ENCODE data around the gene TRPM2.

The TRPM2 gene

GRCh38 chr21:44425895-44426662 is 72.7 kb downstream of the TRPM2 start:
- no peak overlapping the region for H3K4me3 ChIP-seq (ENCODE audit: low read depth, low read length)
- TF ChIP-seq CTCF (IDR thresholded peaks at IDR 0.05; ENCODE audit: borderline replicate concordance, insufficient read depth, low read depth, low read length): no peak

- no peak overlapping the region for H3K4me3 ChIP-seq (ENCODE audit: low read depth, low read length)
- no peak for TF ChIP-seq CTCF (IDR thresholded peaks at IDR 0.05; ENCODE audit: borderline replicate concordance, insufficient read depth, low read depth, low read length)
Observed at GRCh38 chr21:44426663-44427191, 73.3 kb downstream of the TRPM2 start.

GRCh38 chr21:44427241-44428120 is 74.1 kb downstream of the TRPM2 start:
- no peak overlapping the region for H3K4me3 ChIP-seq (ENCODE audit: low read depth, low read length)
- TF ChIP-seq CTCF (IDR thresholded peaks at IDR 0.05; ENCODE audit: borderline replicate concordance, insufficient read depth, low read depth, low read length): no peak

GRCh38 chr21:44428281-44428960 is 75.0 kb downstream of the TRPM2 start:
- no peak overlapping the region for H3K4me3 ChIP-seq (ENCODE audit: low read depth, low read length)
- TF ChIP-seq CTCF (IDR thresholded peaks at IDR 0.05; ENCODE audit: borderline replicate concordance, insufficient read depth, low read depth, low read length): no peak

GRCh38 chr21:44429894-44430293 is 76.5 kb downstream of the TRPM2 start:
- H3K4me3 ChIP-seq (ENCODE audit: low read depth, low read length): no peak overlapping the region
- TF ChIP-seq CTCF (IDR thresholded peaks at IDR 0.05; ENCODE audit: borderline replicate concordance, insufficient read depth, low read depth, low read length): no peak

- no peak for TF ChIP-seq CTCF (IDR thresholded peaks at IDR 0.05; ENCODE audit: borderline replicate concordance, insufficient read depth, low read depth, low read length)
- no peak overlapping the region for H3K4me3 ChIP-seq (ENCODE audit: low read depth, low read length)
Observed at GRCh38 chr21:44431300-44431699, 77.9 kb downstream of the TRPM2 start.

Measured in GM12875 (cell line).